ENCODE measurements around the gene TGM5.

DNA sequence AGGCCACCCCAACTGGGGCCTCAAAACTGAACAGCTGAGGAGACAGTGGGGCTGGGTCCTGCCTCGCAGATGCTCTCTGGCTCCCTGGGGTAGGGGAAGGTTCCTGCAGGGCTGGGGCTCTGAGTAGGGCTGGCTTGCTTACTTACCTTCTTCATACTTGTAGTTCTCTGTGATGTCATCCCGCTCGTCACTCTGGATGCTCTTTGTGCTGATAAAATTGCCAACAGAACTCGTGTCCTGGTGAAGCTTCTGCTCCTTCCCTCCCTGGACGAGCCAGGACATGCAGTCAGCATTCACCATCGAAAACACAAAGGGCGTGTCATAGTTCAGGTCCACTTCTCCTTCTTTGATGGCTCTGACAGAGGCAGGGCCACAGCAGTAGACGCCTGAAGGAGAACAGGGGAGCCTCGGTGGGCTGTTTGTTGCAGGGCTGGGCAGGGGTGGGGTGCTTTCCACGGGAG is 28.0 kb downstream of the TGM5 start:
- TF ChIP-seq, protein P1, sequence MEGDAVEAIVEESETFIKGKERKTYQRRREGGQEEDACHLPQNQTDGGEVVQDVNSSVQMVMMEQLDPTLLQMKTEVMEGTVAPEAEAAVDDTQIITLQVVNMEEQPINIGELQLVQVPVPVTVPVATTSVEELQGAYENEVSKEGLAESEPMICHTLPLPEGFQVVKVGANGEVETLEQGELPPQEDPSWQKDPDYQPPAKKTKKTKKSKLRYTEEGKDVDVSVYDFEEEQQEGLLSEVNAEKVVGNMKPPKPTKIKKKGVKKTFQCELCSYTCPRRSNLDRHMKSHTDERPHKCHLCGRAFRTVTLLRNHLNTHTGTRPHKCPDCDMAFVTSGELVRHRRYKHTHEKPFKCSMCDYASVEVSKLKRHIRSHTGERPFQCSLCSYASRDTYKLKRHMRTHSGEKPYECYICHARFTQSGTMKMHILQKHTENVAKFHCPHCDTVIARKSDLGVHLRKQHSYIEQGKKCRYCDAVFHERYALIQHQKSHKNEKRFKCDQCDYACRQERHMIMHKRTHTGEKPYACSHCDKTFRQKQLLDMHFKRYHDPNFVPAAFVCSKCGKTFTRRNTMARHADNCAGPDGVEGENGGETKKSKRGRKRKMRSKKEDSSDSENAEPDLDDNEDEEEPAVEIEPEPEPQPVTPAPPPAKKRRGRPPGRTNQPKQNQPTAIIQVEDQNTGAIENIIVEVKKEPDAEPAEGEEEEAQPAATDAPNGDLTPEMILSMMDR (IDR thresholded peaks at IDR 0.05), result no peak
- TF ChIP-seq POLR2A (IDR thresholded peaks at IDR 0.05), result no peak
